GM18867 (cell line): Measurements from ENCODE around the gene DAAM1.

ENCODE experiments used
- ATAC-seq: cut with Tn5 transposase; IDR thresholded peaks from one replicate; pipeline ENCODE4 v1.9.1; 2021; ENCODE audit warnings: mild to moderate bottlenecking, moderate library complexity; ENCODE audit not compliant: unreplicated experiment

Gene DAAM1

GRCh38 chr14:59215757-59216156 lies 27.3 kb downstream of the DAAM1 start:
- ATAC-seq, result no peak

GRCh38 chr14:59217011-59217410 lies 28.5 kb downstream of the DAAM1 start:
- ATAC-seq, result no peak

- no peak for ATAC-seq
Observed at GRCh38 chr14:59221568-59221967, 33.1 kb downstream of the DAAM1 start.

GRCh38 chr14:59224341-59224740 lies 35.9 kb downstream of the DAAM1 start:
- ATAC-seq, result no peak

- ATAC-seq, result no peak
Observed at GRCh38 chr14:59225281-59225680, 36.8 kb downstream of the DAAM1 start.

- no peak for ATAC-seq
Observed at GRCh38 chr14:59228421-59228820, 40.0 kb downstream of the DAAM1 start.

GRCh38 chr14:59229653-59230406 lies 41.4 kb downstream of the DAAM1 start:
- no peak for ATAC-seq

GRCh38 chr14:59236195-59236594 lies 47.7 kb downstream of the DAAM1 start:
- no peak for ATAC-seq

GRCh38 chr14:59238216-59238615 lies 49.7 kb downstream of the DAAM1 start:
- ATAC-seq, result no peak

GRCh38 chr14:59239022-59239421 lies 50.6 kb downstream of the DAAM1 start:
- no peak for ATAC-seq

GRCh38 chr14:59240356-59240755 lies 51.9 kb downstream of the DAAM1 start:
- ATAC-seq, result peak; percentile 70

- ATAC-seq, result no peak
Observed at GRCh38 chr14:59241121-59241520, 52.7 kb downstream of the DAAM1 start.

GRCh38 chr14:59243174-59243573 lies 54.7 kb downstream of the DAAM1 start:
- ATAC-seq, result no peak

- no peak for ATAC-seq
Observed at GRCh38 chr14:59244581-59244980, 56.1 kb downstream of the DAAM1 start.

GRCh38 chr14:59245809-59246295 lies 57.4 kb downstream of the DAAM1 start:
- peak; percentile 77 for ATAC-seq

GRCh38 chr14:59246566-59246965 lies 58.1 kb downstream of the DAAM1 start:
- ATAC-seq, result no peak

- ATAC-seq, result no peak
Observed at GRCh38 chr14:59247801-59248584, 59.5 kb downstream of the DAAM1 start.

GRCh38 chr14:59249029-59249428 lies 60.6 kb downstream of the DAAM1 start:
- ATAC-seq, result no peak

- ATAC-seq, result no peak
Observed at GRCh38 chr14:59251811-59252771, 63.6 kb downstream of the DAAM1 start.

- ATAC-seq, result no peak
Observed at GRCh38 chr14:59252772-59253500, 64.5 kb downstream of the DAAM1 start.
